HCT116 (cell line): ENCODE data around the gene LAX1. TPM values are rescaled to one million over a fixed set of nuclear protein-coding genes. Genes with fewer than 3 reads are reported as not detected.

Source experiments
- ATAC-seq: fragments of 200-7000 bp; cut with Tn5 transposase; 2 replicates; pipeline ENCODE4 v1.9.1; 2020; ENCODE audit warnings: mild to moderate bottlenecking, moderate library complexity
- BruUV-seq: library from RNA; stranded (reverse); fragments of 400-500 nt; replicated peaks from 2 replicates; lab custom pipeline; 2021; lab: Mats Ljungman, UMichigan
- CTCF ChIA-PET: fragments of 300-600 bp; sonication (Branson Sonifier 250); formaldehyde crosslinking; loops from one replicate; lab custom pipeline; 2021; ENCODE audit warnings: antibody characterized with exemption; lab: Charles Lee
- POLR2A ChIA-PET: fragments of 300-600, 350-600 bp; sonication (Branson Sonifier 250); formaldehyde crosslinking; loops from one replicate; lab custom pipeline; 2021; ENCODE audit warnings: antibody characterized with exemption; lab: Charles Lee
- RAD21 ChIA-PET, 2 experiments: fragments of 300-600 bp; sonication (Branson Sonifier 250); formaldehyde crosslinking; loops; one replicate each; lab custom pipeline; 2023; ENCODE audit warnings: low total read pairs in 2 of 2; ENCODE audit not compliant: uncharacterized antibody in 2 of 2, unreplicated experiment in 2 of 2, low non-redundant PET in 1 of 2; lab: Charles Lee
- DNase-seq: peaks from one replicate; pipeline ENCODE4 v3.0.0-alpha.2; 2010; ENCODE audit warnings: low read depth, low spot score
- H2AFZ ChIP-seq: fragments of 200-600 bp; shearing (Covaris generic), sonication (generic); 2 replicates; pipeline ENCODE4 v1.6.1; 2017; ENCODE audit warnings: low read depth, mixed run types, mixed read lengths, antibody characterized with exemption, low read length; ENCODE audit not compliant: poor library complexity, severe bottlenecking
- H3K27ac ChIP-seq: 2 replicates; pipeline ENCODE4 v1.5.1; 2012; ENCODE audit warnings: low read depth, low read length
- H3K27me3 ChIP-seq: fragments of 200-600 bp; sonication (generic); 2 replicates; pipeline ENCODE4 v1.6.1; 2016; ENCODE audit warnings: mixed run types, low read length, mixed read lengths; ENCODE audit not compliant: insufficient read depth
- H3K36me3 ChIP-seq, 2 experiments: fragments of 200-500 bp in 1 of 2; fragments of 200-600 bp in 1 of 2; sonication (Bioruptor generic) in 1 of 2; sonication (generic) in 1 of 2; 2 replicates each; pipeline versions ENCODE4 v1.5.1 to v1.6.1; 2014 to 2016; ENCODE audit warnings: low read length in 2 of 2, inconsistent platforms in 1 of 2, mixed read lengths in 1 of 2, mixed run types in 1 of 2; ENCODE audit not compliant: insufficient read depth in 2 of 2, control insufficient read depth in 1 of 2
- H3K4me1 ChIP-seq, 2 experiments: fragments of 200-600 bp in 1 of 2; sonication (generic) in 1 of 2; 2 replicates each; pipeline versions ENCODE4 v1.5.1 to v1.6.1; 2012 to 2017; ENCODE audit warnings: low read length in 2 of 2, inconsistent platforms in 1 of 2, mild to moderate bottlenecking in 1 of 2, mixed read lengths in 1 of 2, mixed run types in 1 of 2, moderate library complexity in 1 of 2; ENCODE audit not compliant: insufficient read depth in 2 of 2, control insufficient read depth in 1 of 2
- H3K4me2 ChIP-seq: fragments of 200-600 bp; sonication (generic); 2 replicates; pipeline ENCODE4 v1.6.1; 2017; ENCODE audit warnings: mixed run types, low read length, mixed read lengths
- H3K4me3 ChIP-seq, 2 experiments: fragments of 200-600 bp in 1 of 2; sonication (generic) in 1 of 2; replicated peaks in 1 of 2; 2 replicates each; pipeline ENCODE4 v1.5.1; 2011 to 2016; ENCODE audit warnings: low read length in 2 of 2, control low read depth in 1 of 2, low read depth in 1 of 2, mild to moderate bottlenecking in 1 of 2, mixed read lengths in 1 of 2, mixed run types in 1 of 2
- H3K79me2 ChIP-seq: fragments of 200-600 bp; sonication (generic); 2 replicates; pipeline ENCODE4 v1.6.1; 2017; ENCODE audit warnings: mild to moderate bottlenecking, mixed run types, low read length, moderate library complexity, mixed read lengths; ENCODE audit not compliant: insufficient read depth
- H3K9ac ChIP-seq: fragments of 200-600 bp; sonication (generic); 2 replicates; pipeline ENCODE4 v1.6.1; 2016; ENCODE audit warnings: low read length, mixed read lengths
- H3K9me2 ChIP-seq: fragments of 200-600 bp; sonication (generic), shearing (Covaris generic); 2 replicates; pipeline ENCODE4 v1.6.1; 2017; ENCODE audit warnings: mixed run types, mild to moderate bottlenecking, moderate library complexity; ENCODE audit not compliant: insufficient read depth
- H3K9me3 ChIP-seq, 2 experiments: fragments of 200-500 bp in 1 of 2; fragments of 200-600 bp in 1 of 2; sonication (Bioruptor generic) in 1 of 2; sonication (generic) in 1 of 2; 2 replicates each; pipeline ENCODE4 v1.6.1; 2014 to 2017; ENCODE audit warnings: low read length in 2 of 2, mixed read lengths in 2 of 2, inconsistent platforms in 1 of 2, low read depth in 1 of 2, mild to moderate bottlenecking in 1 of 2, mixed run types in 1 of 2, moderate library complexity in 1 of 2; ENCODE audit not compliant: control insufficient read depth in 1 of 2, insufficient read depth in 1 of 2
- H4K20me1 ChIP-seq: fragments of 200-600 bp; sonication (generic), shearing (Covaris generic); 2 replicates; pipeline ENCODE4 v1.6.1; 2017; ENCODE audit warnings: mixed run types, mild to moderate bottlenecking, moderate library complexity; ENCODE audit not compliant: insufficient read depth
- ATF3 ChIP-seq: IDR thresholded peaks from 2 replicates; pipeline ENCODE4 v1.6.1; 2012
- CBX3 ChIP-seq: IDR thresholded peaks from 2 replicates; pipeline ENCODE4 v1.6.1; 2012; ENCODE audit warnings: low read depth
- CEBPB ChIP-seq: IDR thresholded peaks from 2 replicates; pipeline ENCODE4 v1.6.1; 2012; ENCODE audit warnings: low read depth
- ELF1 ChIP-seq: IDR thresholded peaks from 2 replicates; pipeline ENCODE4 v1.6.1; 2012; ENCODE audit warnings: low read depth, borderline replicate concordance
- EZH2phosphoT487 ChIP-seq: fragments of 200-600 bp; IDR thresholded peaks from 2 replicates; pipeline ENCODE4 v1.6.1; 2018; ENCODE audit warnings: antibody characterized with exemption, borderline replicate concordance
- FOSL1 ChIP-seq: IDR thresholded peaks from 2 replicates; pipeline ENCODE4 v1.6.1; 2012; ENCODE audit warnings: low read depth
- JUND ChIP-seq: IDR thresholded peaks from 2 replicates; pipeline ENCODE4 v1.6.1; 2012
- SIN3A ChIP-seq: IDR thresholded peaks from 2 replicates; pipeline ENCODE4 v1.6.1; 2012; ENCODE audit warnings: low read depth
- SP1 ChIP-seq: IDR thresholded peaks from 2 replicates; pipeline ENCODE4 v1.6.1; 2012; ENCODE audit warnings: low read depth
- SRF ChIP-seq: IDR thresholded peaks from 2 replicates; pipeline ENCODE4 v1.6.1; 2012; ENCODE audit warnings: low read depth
- TCF7L2 ChIP-seq: IDR thresholded peaks from 2 replicates; pipeline ENCODE4 v1.7.0; 2011; ENCODE audit warnings: borderline replicate concordance, inconsistent platforms; ENCODE audit not compliant: insufficient read depth, insufficient read length; ENCODE audit errors: extremely low read depth
- YY1 ChIP-seq: IDR thresholded peaks from 2 replicates; pipeline ENCODE4 v1.6.1; 2011; ENCODE audit warnings: low read length, low read depth, moderate library complexity, mild to moderate bottlenecking; ENCODE audit not compliant: insufficient replicate concordance; ENCODE audit errors: extremely low read depth
- ZNF274 ChIP-seq: fragments of 200-500 bp; sonication (Bioruptor generic); IDR thresholded peaks from 2 replicates; pipeline ENCODE4 v1.6.1; 2014; ENCODE audit warnings: mild to moderate bottlenecking, low read depth, low read length, inconsistent platforms
- intact Hi-C: fragments of 100-400 bp; cut with micrococcal nuclease; formaldehyde crosslinking; loops from 2 replicates; pipeline ENCODE4 v1.10.0; 2022
- total RNA-seq: library from RNA; stranded (reverse); gene quantifications from one replicate; pipeline ENCODE4 v1.2.1, GENCODE V29; 2021; ENCODE audit not compliant: unreplicated experiment
- TF ChIP-seq, protein P1 (sequence below): IDR thresholded peaks from 2 replicates; pipeline ENCODE4 v1.6.1; 2012
- TF ChIP-seq, protein P2 (sequence below), 3 experiments: fragments of 200-600 bp in 1 of 3; sonication (generic) in 1 of 3; IDR thresholded peaks in 2 of 3; conservative IDR thresholded peaks in 1 of 3; 2 replicates each; pipeline ENCODE4 v1.5.1; 2012 to 2017; ENCODE audit warnings: low read depth in 2 of 3, low read length in 2 of 3, antibody characterized with exemption in 1 of 3, borderline replicate concordance in 1 of 3, control low read depth in 1 of 3, mild to moderate bottlenecking in 1 of 3, mixed read lengths in 1 of 3, mixed run types in 1 of 3, moderate library complexity in 1 of 3; ENCODE audit not compliant: insufficient read depth in 1 of 3
- TF ChIP-seq, protein P3 (sequence below): IDR thresholded peaks from 2 replicates; pipeline ENCODE4 v1.6.1; 2011; ENCODE audit warnings: mild to moderate bottlenecking, low read length, moderate library complexity; ENCODE audit not compliant: insufficient replicate concordance; ENCODE audit errors: extremely low read depth

LAX1 gene
- total RNA-seq, 1 experiment from 2014 or later = 0.12 TPM

DNA sequence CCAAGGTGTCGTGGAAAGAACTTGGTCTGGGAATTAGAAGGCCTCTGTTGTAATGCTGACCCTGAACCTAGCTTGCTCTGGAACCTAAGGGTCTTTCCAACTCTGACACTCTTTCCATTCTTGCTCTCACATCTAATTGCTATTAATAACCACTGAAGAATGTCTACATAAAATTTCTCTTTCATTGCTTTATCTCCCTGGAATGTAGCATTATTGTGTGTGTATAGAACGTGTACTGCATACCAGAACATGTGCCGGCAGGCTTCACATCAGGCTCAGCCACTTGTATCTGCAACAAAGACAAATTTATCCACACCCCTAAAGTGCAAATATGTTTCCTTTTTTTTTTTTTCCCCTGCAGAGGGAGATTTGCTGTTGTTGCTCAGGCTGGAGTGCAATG is 13.9 kb upstream of the LAX1 start:
- CTCF ChIA-PET = no interaction called here
- no peak overlapping the region for H3K4me2 ChIP-seq
- H2AFZ ChIP-seq = no peak overlapping the region

More for the DNA sequence above, 13.9 kb upstream of the LAX1 start:
- no peaks in the 10 kb centered on the region for H4K20me1 ChIP-seq
- TF ChIP-seq TCF7L2 (no peak), EZH2phosphoT487 (no peak), FOSL1 (no peak), JUND (no peak), YY1 (no peak), SP1 (no peak), SRF (no peak), ZNF274 (no peak), ELF1 (no peak), CBX3 (no peak), ATF3 (no peak), SIN3A (no peak), CEBPB (no peak)
- TF ChIP-seq, protein P1, sequence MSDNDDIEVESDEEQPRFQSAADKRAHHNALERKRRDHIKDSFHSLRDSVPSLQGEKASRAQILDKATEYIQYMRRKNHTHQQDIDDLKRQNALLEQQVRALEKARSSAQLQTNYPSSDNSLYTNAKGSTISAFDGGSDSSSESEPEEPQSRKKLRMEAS = no peak
- TF ChIP-seq, protein P2, sequence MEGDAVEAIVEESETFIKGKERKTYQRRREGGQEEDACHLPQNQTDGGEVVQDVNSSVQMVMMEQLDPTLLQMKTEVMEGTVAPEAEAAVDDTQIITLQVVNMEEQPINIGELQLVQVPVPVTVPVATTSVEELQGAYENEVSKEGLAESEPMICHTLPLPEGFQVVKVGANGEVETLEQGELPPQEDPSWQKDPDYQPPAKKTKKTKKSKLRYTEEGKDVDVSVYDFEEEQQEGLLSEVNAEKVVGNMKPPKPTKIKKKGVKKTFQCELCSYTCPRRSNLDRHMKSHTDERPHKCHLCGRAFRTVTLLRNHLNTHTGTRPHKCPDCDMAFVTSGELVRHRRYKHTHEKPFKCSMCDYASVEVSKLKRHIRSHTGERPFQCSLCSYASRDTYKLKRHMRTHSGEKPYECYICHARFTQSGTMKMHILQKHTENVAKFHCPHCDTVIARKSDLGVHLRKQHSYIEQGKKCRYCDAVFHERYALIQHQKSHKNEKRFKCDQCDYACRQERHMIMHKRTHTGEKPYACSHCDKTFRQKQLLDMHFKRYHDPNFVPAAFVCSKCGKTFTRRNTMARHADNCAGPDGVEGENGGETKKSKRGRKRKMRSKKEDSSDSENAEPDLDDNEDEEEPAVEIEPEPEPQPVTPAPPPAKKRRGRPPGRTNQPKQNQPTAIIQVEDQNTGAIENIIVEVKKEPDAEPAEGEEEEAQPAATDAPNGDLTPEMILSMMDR (IDR thresholded peaks at IDR 0.05 in 2 of 3, conservative IDR thresholded peaks at IDR 0.05 in 1 of 3; ENCODE audit: borderline replicate concordance in 1 of 3, insufficient read depth in 1 of 3, low read depth in 2 of 3, low read length in 2 of 3) = no peak
- TF ChIP-seq, protein P3, sequence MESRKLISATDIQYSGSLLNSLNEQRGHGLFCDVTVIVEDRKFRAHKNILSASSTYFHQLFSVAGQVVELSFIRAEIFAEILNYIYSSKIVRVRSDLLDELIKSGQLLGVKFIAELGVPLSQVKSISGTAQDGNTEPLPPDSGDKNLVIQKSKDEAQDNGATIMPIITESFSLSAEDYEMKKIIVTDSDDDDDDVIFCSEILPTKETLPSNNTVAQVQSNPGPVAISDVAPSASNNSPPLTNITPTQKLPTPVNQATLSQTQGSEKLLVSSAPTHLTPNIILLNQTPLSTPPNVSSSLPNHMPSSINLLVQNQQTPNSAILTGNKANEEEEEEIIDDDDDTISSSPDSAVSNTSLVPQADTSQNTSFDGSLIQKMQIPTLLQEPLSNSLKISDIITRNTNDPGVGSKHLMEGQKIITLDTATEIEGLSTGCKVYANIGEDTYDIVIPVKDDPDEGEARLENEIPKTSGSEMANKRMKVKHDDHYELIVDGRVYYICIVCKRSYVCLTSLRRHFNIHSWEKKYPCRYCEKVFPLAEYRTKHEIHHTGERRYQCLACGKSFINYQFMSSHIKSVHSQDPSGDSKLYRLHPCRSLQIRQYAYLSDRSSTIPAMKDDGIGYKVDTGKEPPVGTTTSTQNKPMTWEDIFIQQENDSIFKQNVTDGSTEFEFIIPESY = no peak
- TF ChIP-seq, all 23 proteins: peak for 0
- Histone ChIP-seq H3K4me3 (no peak overlapping the region), H3K79me2 (no peaks in the 10 kb centered on the region), H3K36me3 (no peaks in the 10 kb centered on the region), H3K9ac (no peak overlapping the region), H3K27ac (no peak overlapping the region), H3K4me1 (peaks cover 16 to 44% of the 10 kb centered on the region in 2 experiments), H3K9me2 (no peaks in the 10 kb centered on the region), H3K9me3 (no peaks in the 10 kb centered on the region), H3K27me3 (no peaks in the 10 kb centered on the region)
- ChIA-PET POLR2A (no interaction called here), RAD21 (no interaction called here)
- no peak for DNase-seq
- ATAC-seq = no peak
- intact Hi-C loops = no loop called here
- no TSS peak for BruUV-seq
